Glutamatergic neuron (in vitro differentiated cells): ENCODE data around the gene FILIP1L. TPM values are rescaled to one million over a fixed set of nuclear protein-coding genes. Genes with fewer than 3 reads are reported as not detected.

ENCODE experiments used
- DNase-seq: peaks from one replicate; pipeline ENCODE4 v3.0.0; 2022
- H3K27ac Mint-ChIP-seq: one replicate; pipeline ENCODE4 v1.8.0; 2020; ENCODE audit warnings: mild to moderate bottlenecking, mixed read lengths, inconsistent platforms; ENCODE audit not compliant: unreplicated experiment
- H3K27me3 Mint-ChIP-seq: one replicate; pipeline ENCODE4 v1.8.0; 2020; ENCODE audit warnings: mild to moderate bottlenecking, moderate library complexity, mixed read lengths, inconsistent platforms; ENCODE audit not compliant: unreplicated experiment
- H3K36me3 Mint-ChIP-seq: one replicate; pipeline ENCODE4 v1.8.0; 2020; ENCODE audit warnings: mild to moderate bottlenecking, mixed read lengths, inconsistent platforms; ENCODE audit not compliant: unreplicated experiment
- H3K4me1 Mint-ChIP-seq: one replicate; pipeline ENCODE4 v1.8.0; 2020; ENCODE audit warnings: mild to moderate bottlenecking, low read depth, mixed read lengths, inconsistent platforms; ENCODE audit not compliant: unreplicated experiment
- H3K4me3 Mint-ChIP-seq: one replicate; pipeline ENCODE4 v1.8.0; 2020; ENCODE audit warnings: mild to moderate bottlenecking, mixed read lengths, inconsistent platforms; ENCODE audit not compliant: unreplicated experiment
- H3K9me3 Mint-ChIP-seq: one replicate; pipeline ENCODE4 v1.8.0; 2020; ENCODE audit warnings: mild to moderate bottlenecking, moderate library complexity, mixed read lengths, inconsistent platforms; ENCODE audit not compliant: unreplicated experiment
- total RNA-seq: library from RNA; stranded (reverse); fragmentation: NEBNext Ultra II Directional; extraction: Animal tissue kit (Norgen Biotek cat#: 25700); gene quantifications from one replicate; pipeline ENCODE4 v1.2.1, GENCODE V29; 2021; ENCODE audit not compliant: unreplicated experiment
- TF ChIP-seq, protein P1 (sequence below): fragments of 200-600 bp; sonication (generic); IDR thresholded peaks from one replicate; pipeline ENCODE4 v1.5.0; 2021; ENCODE audit not compliant: partially characterized antibody, unreplicated experiment

Gene FILIP1L
- total RNA-seq, 1 donor from 2014 or later: 4.3 TPM

DNA sequence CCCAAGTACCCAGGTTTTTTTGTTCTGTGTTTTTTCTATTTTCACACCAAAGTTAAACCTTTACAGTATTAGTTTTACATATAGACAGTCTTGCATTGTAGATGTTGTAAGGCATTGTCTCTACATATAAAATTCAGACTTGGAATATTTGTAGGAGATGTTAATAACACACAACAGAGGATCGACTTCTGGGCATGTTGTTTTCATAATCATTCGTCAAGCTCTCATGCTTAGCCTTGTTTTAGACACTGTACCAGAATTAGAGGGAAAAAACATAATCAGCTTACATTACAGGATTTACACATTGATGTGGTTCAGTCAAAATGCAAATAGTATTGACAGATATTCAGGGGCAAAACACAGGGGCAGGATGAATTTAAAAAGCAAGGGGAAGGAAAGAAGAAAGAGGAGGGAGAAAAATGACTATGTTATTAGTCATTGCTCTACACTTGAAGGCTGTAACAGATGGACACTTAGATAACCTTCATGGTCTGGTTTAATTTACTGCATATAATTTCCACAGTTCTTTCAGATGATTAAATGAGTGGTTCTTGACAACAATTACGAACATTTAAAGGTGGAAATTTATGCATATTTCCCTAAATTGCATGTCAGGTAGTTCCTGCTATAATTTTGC is 289.2 kb downstream of the FILIP1L start:
- Mint-ChIP-seq H3K27ac (no peak overlapping the region), H3K4me1 (peaks cover 6% of the 10 kb centered on the region), H3K36me3 (no peaks in the 10 kb centered on the region), H3K4me3 (no peak overlapping the region), H3K27me3 (no peaks in the 10 kb centered on the region), H3K9me3 (no peaks in the 10 kb centered on the region)
- DNase-seq: no peak
- TF ChIP-seq, protein P1, sequence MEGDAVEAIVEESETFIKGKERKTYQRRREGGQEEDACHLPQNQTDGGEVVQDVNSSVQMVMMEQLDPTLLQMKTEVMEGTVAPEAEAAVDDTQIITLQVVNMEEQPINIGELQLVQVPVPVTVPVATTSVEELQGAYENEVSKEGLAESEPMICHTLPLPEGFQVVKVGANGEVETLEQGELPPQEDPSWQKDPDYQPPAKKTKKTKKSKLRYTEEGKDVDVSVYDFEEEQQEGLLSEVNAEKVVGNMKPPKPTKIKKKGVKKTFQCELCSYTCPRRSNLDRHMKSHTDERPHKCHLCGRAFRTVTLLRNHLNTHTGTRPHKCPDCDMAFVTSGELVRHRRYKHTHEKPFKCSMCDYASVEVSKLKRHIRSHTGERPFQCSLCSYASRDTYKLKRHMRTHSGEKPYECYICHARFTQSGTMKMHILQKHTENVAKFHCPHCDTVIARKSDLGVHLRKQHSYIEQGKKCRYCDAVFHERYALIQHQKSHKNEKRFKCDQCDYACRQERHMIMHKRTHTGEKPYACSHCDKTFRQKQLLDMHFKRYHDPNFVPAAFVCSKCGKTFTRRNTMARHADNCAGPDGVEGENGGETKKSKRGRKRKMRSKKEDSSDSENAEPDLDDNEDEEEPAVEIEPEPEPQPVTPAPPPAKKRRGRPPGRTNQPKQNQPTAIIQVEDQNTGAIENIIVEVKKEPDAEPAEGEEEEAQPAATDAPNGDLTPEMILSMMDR: no peak

GRCh38 chr3:99823723-99824711 is 290.3 kb downstream of the FILIP1L start:
- H3K27ac Mint-ChIP-seq: no peak overlapping the region
- no peaks in the 10 kb centered on the region for H3K36me3 Mint-ChIP-seq
- TF ChIP-seq, protein P1: no peak

DNA sequence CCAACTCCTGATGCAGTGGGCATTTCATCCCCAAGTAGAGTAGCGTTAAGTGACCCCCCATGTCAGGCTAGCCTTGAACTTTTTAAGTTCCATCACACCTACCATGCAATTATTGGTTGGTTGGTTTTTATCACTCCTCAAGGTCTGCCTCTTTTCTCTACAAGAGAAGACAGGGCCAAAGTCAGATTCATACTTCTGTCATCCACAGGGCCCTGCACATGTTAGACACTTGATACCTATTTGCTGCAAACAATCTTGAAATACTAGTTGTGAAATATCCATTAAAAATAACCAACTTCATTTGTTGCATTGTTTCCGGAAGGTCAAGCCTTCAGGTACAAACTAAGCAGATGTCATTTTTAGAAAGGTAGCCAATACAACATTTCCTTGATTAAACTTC is 295.5 kb downstream of the FILIP1L start:
- H3K9me3 Mint-ChIP-seq: peaks cover 3% of the 10 kb centered on the region
- H3K27ac Mint-ChIP-seq: peak overlapping the region; percentile 98

More at GRCh38 chr3:99823723-99824711, 290.3 kb downstream of the FILIP1L start:
- DNase-seq: peak; percentile 21
- H3K4me3 Mint-ChIP-seq: no peak overlapping the region
- peaks cover 7% of the 10 kb centered on the region for H3K4me1 Mint-ChIP-seq
- H3K9me3 Mint-ChIP-seq: no peaks in the 10 kb centered on the region
- no peaks in the 10 kb centered on the region for H3K27me3 Mint-ChIP-seq

DNA sequence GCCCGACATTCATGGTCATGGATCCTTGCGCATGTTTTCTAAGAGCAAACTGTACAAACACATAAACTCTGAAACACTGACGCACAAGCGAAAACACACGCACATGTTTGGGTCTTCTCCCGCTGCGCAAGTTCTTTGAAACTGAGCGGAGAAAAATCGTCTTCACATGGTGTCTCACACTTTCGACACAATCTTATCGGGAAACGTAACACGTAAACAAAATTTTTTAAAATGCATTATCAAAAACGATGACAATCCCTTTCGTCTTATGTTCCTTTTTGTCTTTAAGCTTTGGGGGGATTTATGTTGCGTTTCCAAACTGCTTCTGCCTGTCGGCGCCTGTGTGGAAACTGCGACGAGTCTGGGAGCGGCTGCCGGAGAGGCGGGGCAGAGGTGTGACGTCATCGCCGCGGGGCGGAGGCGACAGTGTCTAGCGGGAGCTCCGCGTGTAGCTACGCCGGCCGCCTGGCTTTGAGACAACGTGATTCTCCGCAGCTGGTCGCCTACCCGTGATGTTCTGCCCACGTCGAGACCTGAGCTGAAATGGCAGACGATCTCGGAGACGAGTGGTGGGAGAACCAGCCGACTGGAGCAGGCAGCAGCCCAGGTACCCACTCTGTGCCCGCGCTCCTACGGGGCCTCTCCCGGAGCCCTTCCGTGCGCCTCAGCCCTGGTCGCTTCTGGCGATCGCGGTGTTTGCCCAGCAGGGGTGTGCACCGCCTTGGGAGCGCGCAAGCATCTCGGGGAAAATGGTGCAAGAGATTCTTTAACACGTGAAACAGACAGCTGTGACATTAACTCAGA is 296.7 kb downstream of the FILIP1L start, which contains the start of gene CMSS1:
Gene CMSS1, plus strand, starts transcription at position 426 of the 804 bp plus-strand sequence.
- peak within 1 kb of the TSS; percentile 98 for H3K27ac Mint-ChIP-seq
- H3K4me3 Mint-ChIP-seq: peak within 1 kb of the TSS; percentile 95
- H3K27me3 Mint-ChIP-seq: no peaks in the 10 kb centered on the region

More for the DNA sequence above, 295.5 kb downstream of the FILIP1L start:
- Mint-ChIP-seq H3K36me3 (no peaks in the 10 kb centered on the region), H3K27me3 (no peaks in the 10 kb centered on the region), H3K4me3 (peak overlapping the region; percentile 95), H3K4me1 (peaks cover 10% of the 10 kb centered on the region)
- TF ChIP-seq, protein P1: no peak
- no peak for DNase-seq

More for the DNA sequence above, 296.7 kb downstream of the FILIP1L start, which contains the start of gene CMSS1:
- H3K36me3 Mint-ChIP-seq: no peaks in the 10 kb centered on the region
- DNase-seq: peak; percentile 99
- peaks cover 3% of the 10 kb centered on the region for H3K9me3 Mint-ChIP-seq
- H3K4me1 Mint-ChIP-seq: peaks cover 8% of the 10 kb centered on the region
- TF ChIP-seq, protein P1: no peak
